Thoracic aorta (tissue), 2 donors: ENCODE data around the gene PRRT1B. TPM values are rescaled to one million over a fixed set of nuclear protein-coding genes. Genes with fewer than 3 reads are reported as not detected.

Experiments
- ATAC-seq: fragments of 150-250 bp; one replicate; pipeline ENCODE4 v1.8.0; 2017; ENCODE audit warnings: low read depth; ENCODE audit not compliant: insufficient number of reproducible peaks, low FRiP score
- DNase-seq: peaks from one replicate; pipeline ENCODE4 v3.0.0-alpha.2; 2020; ENCODE audit warnings: low spot score
- H3K27ac ChIP-seq, 2 donors: fragments of 200-600 bp; sonication (generic); 1 replicate in 1 of 2; 2 replicates in 1 of 2; pipeline ENCODE4 v1.5.1; 2016; ENCODE audit warnings: mild to moderate bottlenecking in 2 of 2, moderate library complexity in 2 of 2
- H3K27me3 ChIP-seq: fragments of 200-600 bp; sonication (generic); replicated peaks from 2 replicates; pipeline ENCODE4 v1.6.0; 2016; ENCODE audit warnings: mild to moderate bottlenecking; ENCODE audit not compliant: insufficient read depth
- H3K36me3 ChIP-seq: fragments of 200-600 bp; sonication (generic); one replicate; pipeline ENCODE4 v1.5.1; 2016
- H3K4me1 ChIP-seq, 2 donors: fragments of 200-600 bp; sonication (generic); 1 replicate in 1 of 2; 2 replicates in 1 of 2; pipeline versions ENCODE4 v1.5.1 to v1.6.0; 2016; ENCODE audit warnings: low read depth in 2 of 2, mild to moderate bottlenecking in 1 of 2; ENCODE audit not compliant: control insufficient read depth in 1 of 2
- H3K4me3 ChIP-seq: fragments of 200-600 bp; sonication (generic); 2 replicates; pipeline ENCODE4 v1.5.1; 2016; ENCODE audit warnings: mild to moderate bottlenecking
- H3K9me3 ChIP-seq: fragments of 200-600 bp; sonication (generic); 2 replicates; pipeline ENCODE4 v1.5.1; 2016
- total RNA-seq, 2 donors: library from RNA; depleted of rRNA; stranded (reverse); fragments of >200 nt; gene quantifications; one replicate each; pipeline versions ENCODE4 v1.1.0 to v1.2.3, GENCODE V29; 2016
- TF ChIP-seq, protein P1 (sequence below): fragments of 200-600 bp; sonication (generic); IDR thresholded peaks from one replicate; pipeline ENCODE4 v1.5.1; 2019; ENCODE audit warnings: antibody characterized with exemption

Gene PRRT1B
- total RNA-seq, 2 donors from 2014 or later, result not detected

GRCh38 chr9:131606896-131607567 is 61.7 kb downstream of the PRRT1B start:
- TF ChIP-seq, protein P1, sequence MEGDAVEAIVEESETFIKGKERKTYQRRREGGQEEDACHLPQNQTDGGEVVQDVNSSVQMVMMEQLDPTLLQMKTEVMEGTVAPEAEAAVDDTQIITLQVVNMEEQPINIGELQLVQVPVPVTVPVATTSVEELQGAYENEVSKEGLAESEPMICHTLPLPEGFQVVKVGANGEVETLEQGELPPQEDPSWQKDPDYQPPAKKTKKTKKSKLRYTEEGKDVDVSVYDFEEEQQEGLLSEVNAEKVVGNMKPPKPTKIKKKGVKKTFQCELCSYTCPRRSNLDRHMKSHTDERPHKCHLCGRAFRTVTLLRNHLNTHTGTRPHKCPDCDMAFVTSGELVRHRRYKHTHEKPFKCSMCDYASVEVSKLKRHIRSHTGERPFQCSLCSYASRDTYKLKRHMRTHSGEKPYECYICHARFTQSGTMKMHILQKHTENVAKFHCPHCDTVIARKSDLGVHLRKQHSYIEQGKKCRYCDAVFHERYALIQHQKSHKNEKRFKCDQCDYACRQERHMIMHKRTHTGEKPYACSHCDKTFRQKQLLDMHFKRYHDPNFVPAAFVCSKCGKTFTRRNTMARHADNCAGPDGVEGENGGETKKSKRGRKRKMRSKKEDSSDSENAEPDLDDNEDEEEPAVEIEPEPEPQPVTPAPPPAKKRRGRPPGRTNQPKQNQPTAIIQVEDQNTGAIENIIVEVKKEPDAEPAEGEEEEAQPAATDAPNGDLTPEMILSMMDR, result no peak
- ATAC-seq (no peak), DNase-seq (no peak)
- Histone ChIP-seq H3K4me3 (no peak overlapping the region), H3K36me3 (peaks cover 7% of the 10 kb centered on the region), H3K4me1 (peaks cover 24 to 38% of the 10 kb centered on the region in 2 donors), H3K27me3 (no peaks in the 10 kb centered on the region), H3K27ac (peak overlapping the region; percentile 86 to 89), H3K9me3 (no peaks in the 10 kb centered on the region)

GRCh38 chr9:131607591-131607990 is 62.3 kb downstream of the PRRT1B start:
- Histone ChIP-seq H3K27me3 (no peaks in the 10 kb centered on the region), H3K9me3 (no peaks in the 10 kb centered on the region), H3K4me3 (no peak overlapping the region), H3K4me1 (peaks cover 24 to 38% of the 10 kb centered on the region in 2 donors), H3K27ac (peak overlapping the region; percentile 86 to 89), H3K36me3 (peaks cover 7% of the 10 kb centered on the region)
- ATAC-seq (no peak), DNase-seq (no peak)
- TF ChIP-seq, protein P1, result no peak

DNA sequence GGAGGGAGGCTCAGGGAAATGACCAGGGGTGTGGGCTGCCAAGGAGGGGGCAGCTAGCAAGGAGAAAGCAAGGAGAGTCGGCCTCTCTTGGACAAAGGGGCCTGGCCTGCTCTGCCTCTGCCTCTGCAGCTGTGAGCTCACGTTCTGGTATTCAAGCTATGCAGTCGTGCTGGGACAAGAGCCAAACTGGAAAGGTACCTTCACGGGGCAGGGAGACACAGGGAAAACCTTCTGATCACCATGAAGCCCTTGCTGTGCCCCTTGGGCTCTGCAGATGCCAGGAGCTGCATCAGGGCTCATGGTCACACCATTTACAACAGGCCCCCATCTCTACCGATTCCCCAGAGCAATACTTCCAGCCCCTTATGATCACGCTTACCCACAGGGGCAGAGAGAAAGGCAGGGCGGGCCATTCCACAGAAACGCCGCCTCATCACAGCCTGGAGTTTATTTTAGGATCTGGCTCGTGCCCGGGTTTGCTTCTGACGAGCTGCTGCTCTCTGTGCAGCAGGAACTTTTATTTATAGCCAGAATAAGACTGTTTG is 63.2 kb downstream of the PRRT1B start:
- ATAC-seq, result peak; percentile 87
- H3K4me3 ChIP-seq, result peak overlapping the region; percentile 57
- TF ChIP-seq, protein P1, result no peak

More for the DNA sequence above, 63.2 kb downstream of the PRRT1B start:
- H3K36me3 ChIP-seq, result peaks cover 12% of the 10 kb centered on the region
- no peaks in the 10 kb centered on the region for H3K27me3 ChIP-seq
- no peaks in the 10 kb centered on the region for H3K9me3 ChIP-seq
- DNase-seq, result peak; percentile 52
- peak overlapping the region; percentile 86 to 89 for H3K27ac ChIP-seq
- peaks cover 24 to 38% of the 10 kb centered on the region in 2 donors for H3K4me1 ChIP-seq

Other genes starting within 250 kb of the PRRT1B start
- 100 to 1,000 TPM; 162 to 198 TPM for gene PRRC2B, start 151.4 kb upstream of the PRRT1B start, total RNA-seq
- gene POMT1, start 42.6 kb upstream of the PRRT1B start, total RNA-seq, result 10 to 100 TPM; 30.3 to 43.7 TPM
- 10 to 100 TPM; 25.5 to 39.1 TPM for gene UCK1, start 14.3 kb upstream of the PRRT1B start, total RNA-seq
- 10 to 100 TPM; 59.7 to 73.0 TPM for gene RAPGEF1, start 194.6 kb downstream of the PRRT1B start, total RNA-seq